GM19324 (cell line): ENCODE measurements around the gene CFD.

Source experiments
- ATAC-seq: cut with Tn5 transposase; IDR thresholded peaks from one replicate; pipeline ENCODE4 v1.9.1; 2021; ENCODE audit warnings: mild to moderate bottlenecking, moderate library complexity; ENCODE audit not compliant: unreplicated experiment, low FRiP score

Gene CFD

DNA sequence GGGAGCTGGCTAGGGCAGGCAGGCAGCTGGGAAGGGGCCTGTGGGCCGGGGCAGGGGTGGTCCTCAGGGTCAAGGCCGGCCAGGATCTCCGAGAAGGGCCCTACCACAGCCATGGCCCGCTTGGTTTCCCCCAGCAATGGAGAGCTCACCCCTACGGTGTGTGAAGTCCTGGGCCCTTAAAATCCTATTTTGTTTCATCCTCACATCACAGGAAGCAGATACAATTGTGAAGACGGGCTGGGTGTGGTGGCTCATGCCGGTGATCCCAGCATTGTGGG is 42.6 kb downstream of the CFD start:
- no peak for ATAC-seq

DNA sequence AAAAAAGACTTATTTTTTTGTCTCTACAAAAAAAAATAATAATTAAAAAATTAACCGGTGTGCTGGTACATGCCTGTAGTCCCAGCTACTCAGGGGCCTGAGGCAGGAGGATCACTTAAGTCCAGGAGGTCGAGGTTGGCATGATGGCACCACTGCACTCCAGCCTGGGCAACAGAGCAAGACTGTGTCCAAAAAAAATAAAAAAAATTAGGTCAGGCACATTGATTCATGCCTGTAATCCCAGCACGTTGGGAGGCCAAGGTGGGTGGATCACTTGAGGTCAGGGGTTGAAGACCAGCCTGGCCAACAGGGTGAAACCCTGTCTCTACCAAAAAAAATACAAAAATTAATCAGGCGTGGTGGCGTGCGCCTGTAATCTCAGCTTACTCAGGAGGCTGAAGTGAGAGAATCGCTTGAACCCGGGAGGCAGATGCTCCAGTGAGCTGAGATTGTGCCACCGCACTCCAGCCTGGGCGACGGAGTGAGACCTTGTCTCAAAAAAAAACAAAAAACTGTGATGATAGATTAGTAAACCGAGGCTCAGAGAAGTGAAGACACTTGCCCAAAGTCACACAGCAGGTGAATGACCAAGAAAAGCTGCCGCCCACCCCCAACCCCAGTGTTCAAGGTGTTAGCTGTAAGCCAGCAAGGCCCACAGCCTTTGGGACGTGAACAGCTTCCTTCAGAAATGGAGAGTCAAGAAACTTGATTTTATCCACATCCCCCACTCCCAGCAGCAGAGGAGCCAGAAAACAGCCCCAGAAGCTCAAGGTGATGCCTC is 43.2 kb downstream of the CFD start:
- no peak for ATAC-seq

DNA sequence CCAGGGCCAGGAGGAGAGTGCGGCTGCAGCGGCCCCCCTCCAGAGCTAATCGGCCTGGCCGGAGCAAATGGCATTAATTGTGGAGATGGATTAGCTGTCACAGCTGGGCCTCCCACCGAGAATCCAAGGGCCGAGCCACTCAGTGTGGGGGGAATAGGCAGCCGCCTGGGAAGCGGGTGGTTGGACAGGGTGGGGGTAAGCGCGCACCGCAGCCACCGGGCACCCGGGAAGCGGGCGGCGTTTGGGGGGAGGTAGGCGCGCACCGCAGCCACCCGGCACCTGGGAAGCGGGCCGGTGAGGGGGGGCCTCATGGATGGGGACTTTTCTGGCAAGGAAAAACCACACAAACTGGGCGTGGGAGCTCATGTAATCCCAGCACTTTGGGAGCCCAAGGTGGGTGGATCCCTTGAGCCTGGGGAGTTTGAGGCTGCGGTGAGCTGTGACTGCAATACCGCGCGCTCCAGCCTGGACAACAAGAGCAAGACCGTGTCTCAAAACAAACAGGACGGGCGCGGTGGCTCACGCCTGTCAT is 43.9 kb downstream of the CFD start:
- ATAC-seq = no peak

DNA sequence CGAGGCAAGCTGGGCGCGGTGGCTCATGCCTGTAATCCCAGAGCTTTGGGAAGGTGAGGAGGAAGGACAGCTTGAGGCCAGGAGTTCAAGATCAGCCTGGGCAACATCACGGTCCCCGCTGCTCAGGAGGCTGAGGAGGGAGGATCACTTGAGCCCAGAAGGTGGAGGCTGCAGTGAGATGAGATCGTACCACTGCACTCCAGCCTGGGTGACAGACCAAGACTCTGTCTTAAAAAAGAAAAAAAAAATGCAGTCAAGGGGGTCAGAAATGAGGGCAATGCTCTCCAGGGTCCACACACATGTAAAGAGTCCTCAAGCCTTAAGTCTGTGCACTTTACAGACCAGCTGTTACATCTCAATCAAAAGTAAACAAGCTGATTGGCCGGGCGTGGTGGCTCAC is 45.1 kb downstream of the CFD start:
- no peak for ATAC-seq

DNA sequence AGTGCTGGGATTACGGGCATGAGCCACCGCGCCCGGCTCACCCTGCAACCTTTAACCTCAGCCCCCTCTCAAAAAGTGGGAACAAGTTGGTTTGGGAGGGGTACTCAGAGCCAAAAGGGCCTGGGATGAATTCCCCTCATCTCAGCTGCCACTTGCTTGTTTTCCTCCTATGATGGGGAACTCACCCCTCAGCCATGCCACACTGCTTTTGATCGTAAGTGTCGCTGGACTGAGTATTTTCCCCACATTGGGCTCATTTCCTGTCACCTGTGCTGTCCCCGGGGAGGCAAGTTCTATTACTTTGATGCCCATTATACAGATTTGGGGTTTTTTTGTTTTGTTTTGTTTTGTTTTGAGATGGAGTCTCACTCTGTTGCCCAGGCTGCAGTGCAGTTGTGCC is 47.0 kb downstream of the CFD start:
- no peak for ATAC-seq

DNA sequence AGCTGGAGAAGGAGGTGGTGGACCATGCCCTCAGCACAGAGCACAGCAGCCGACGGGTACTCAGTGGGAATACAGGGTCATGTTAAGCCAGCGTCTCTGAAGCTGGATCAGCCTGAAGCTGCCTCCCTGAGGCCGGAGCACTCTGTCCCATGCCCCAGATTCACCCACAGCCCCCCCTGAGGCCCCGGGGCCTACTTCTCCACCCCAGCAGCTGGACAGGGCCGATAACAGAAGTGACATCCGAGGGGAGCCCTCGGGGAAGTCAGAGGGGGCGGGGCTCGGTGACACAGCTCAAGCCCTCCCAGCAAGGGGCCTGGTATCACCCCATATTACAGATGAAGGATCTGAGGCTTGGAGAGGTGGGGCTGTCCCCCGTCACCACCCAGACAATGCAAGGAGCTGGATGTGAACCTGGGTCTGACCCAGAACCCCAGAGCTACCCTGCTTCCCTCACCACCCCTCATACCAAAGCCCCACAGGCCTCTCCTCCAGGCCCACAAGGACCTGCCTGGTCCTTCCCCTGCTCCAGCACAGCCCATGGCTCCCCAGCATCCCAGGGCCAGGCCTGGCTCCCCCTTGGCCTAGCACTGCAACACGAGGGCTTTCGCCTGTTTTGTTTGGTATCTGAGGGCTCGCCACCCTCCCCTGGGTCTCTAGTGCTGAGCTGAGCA is 47.9 kb downstream of the CFD start:
- ATAC-seq = no peak

DNA sequence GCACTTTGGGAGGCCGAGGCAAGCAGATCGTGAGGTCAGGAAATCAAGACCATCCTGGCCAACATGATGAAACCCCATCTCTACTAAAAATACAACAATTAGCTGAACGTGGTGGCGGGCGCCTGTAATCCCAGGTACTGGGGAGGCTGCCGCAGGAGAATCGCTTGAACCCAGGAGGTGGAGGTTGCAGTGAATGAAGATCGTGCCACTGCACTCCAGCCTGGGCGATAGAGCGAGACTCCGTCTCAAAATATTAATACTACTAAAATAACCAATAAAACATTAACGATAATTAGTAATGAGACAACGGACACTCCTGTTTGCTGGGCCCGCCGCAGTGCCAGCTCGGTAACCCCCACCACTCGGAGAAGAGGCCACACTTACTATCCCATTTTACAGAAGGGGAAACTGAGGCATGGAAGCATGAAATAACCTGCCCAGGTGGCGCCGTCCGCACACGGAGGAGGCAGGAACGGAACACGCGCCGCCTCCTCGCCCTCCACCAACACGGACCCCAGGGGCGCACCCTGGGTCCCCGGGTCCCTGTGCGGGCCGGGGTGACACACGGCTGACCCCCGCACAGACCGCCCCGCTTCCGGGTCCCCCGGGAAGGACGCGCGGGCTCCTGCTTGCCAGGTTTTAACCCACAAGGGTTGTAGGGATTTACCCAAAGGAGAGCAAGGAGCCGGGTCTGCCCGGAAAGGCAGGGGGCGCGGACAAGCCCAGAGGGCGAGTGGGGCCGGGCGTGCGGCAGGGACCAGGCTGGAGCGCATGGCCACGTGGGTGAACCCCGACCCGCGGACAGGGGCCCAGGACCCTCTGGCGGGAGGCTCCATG is 52.0 kb downstream of the CFD start:
- no peak for ATAC-seq

DNA sequence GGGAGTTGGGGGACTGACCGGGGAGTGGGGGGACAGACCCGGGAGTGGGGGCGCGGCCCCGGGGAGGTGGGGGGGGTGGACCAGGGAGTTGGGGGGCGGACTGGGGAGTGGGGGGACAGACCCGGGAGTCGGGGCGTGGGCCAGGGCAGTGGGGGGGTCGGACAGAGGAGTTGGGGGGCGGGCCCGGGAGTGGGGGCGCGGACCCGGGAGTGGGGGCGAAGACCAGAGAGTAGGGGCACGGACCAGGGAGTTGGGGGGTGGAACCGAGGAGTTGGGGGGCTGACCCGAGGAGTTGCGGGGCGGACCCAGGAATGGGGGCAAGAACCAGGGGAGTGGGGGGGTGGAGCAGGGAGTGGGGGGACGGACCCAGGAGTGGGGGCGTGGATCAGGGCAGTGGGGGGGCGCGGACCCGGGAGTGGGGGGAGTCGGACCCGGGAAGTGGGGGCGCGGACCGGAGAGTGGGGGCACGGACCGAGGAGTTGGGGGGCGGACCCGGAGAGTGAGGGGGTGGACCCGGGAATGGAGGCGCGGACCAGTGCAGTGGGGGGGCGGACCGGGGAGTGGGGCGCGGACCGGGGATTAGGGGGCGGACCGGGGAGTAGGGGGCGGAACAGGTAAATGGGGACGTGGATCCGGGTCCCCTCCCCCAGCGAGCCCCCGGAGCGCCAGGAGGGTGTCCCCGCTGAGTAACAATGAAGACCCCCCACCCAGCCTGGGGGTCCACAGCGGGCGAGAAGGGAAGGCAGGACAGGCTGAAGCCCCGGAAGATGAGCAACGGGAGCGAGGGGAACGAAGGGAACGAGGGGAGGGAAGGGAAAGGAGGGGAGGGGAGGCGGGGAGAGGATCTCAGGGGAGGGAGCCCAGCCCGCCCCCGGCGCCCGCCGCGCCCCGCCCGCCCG is 53.0 kb downstream of the CFD start:
- no peak for ATAC-seq
